HG03460 (cell line): ENCODE results near the gene GPR63.

Experiments used
- ATAC-seq: cut with Tn5 transposase; IDR thresholded peaks from one replicate; pipeline ENCODE4 v1.9.1; 2021; ENCODE audit not compliant: unreplicated experiment

Gene GPR63

DNA sequence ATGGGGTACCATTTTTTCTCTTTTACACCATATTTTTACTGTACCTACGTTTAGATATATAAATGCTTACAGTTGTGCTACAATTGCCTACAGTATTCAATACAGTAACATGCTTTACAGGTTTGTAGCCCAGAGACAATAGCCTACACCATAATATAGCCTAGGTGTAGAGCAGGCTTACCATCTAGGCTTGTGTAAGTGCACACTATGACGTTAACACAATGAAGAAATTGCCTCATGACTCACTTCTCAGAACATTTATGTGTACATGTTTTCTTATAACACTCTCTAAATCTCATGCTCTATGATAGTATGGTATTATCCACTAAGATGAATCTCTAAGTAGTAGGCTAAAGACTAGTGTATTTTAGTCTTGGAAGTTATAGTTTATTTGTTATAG is 13.5 kb downstream of the GPR63 start:
- no peak for ATAC-seq

DNA sequence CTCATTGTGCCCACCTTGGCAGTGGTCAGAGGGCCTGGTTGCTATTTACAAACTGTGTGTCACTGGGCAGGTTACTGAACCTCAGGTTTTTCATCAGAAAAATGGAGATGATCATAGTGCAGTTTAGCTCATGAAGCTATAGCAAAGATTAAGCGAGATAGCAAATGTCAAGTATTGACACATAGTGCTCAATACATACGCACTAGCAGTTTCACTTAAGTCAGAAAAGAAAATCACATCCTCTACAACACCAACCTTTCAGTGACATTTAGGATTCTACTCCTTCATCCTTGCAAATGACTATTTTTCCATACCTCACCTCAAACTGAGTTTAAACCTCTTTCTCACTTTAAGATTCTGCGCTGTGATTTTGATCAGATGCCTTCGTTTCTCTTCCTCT is 16.2 kb downstream of the GPR63 start:
- no peak for ATAC-seq

DNA sequence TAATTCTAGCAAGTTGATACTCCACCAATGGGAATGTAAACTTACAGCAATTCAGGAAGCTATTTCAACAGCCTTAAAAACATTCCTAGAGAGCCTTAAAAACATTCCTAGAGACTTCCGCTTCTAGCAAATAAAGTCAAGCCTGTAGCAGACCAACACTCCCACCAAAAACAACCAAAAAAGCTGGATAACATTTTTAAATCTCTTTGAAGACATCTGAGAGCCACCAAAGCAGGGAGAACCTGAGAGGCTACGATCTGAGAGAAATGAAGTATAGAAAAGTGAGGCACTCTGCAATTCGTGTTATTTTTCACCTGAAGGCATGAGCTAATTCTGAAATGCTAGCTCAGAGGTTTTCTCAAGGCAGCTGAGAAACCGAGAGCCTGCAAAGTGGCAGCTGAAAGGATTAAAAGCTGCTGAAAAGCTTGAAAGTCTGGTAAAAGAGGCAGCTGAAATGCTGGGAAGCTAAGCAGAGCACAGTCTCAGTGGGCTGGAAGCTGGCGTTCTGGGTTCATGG is 20.9 kb downstream of the GPR63 start:
- no peak for ATAC-seq

DNA sequence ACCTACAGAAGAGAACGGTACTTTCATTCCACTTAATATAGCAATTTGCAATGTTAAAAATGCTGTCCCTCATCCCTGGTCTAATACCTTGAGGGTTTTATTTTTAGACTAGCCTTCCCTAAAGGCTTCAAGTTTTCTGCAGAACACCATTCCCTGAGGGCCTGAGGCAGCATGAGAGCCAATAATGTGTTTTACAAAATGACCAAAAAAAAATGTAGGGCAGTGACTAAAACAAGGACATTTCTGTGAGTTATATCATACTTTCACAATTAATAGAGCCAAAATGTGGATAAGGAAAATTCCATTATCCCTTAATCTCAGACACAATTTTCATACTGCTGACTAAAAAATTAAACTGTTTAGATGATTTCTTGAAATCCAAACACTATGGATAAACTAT is 22.7 kb downstream of the GPR63 start:
- no peak for ATAC-seq

DNA sequence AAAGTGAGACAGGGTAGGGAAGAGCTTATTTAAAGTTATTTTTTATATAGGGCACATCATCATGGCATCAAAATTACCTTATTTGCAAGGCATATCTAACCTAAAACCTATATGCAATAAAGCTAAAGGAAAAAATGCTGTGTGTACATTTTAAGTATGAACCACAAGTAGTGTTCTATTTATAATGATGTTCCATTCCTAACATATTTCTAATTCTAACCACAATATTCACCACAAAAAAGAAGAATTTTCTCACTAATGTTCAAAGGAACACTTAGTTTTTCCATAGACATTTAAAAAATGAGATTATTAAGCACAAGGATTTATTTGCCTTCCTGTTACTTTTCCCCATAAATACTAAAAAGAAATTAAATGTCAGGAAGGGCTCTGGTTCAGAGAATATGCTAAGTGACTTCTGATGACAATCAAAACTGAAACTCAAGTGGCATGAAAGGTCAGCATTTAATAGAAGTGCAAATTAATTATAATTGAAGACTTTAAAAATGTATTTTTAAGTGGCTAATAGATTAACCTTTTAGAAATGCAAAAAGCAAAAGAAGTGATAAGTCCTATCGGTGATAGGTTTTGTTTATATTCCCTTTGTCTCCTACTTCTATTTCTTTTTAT is 25.1 kb downstream of the GPR63 start:
- ATAC-seq, result no peak

DNA sequence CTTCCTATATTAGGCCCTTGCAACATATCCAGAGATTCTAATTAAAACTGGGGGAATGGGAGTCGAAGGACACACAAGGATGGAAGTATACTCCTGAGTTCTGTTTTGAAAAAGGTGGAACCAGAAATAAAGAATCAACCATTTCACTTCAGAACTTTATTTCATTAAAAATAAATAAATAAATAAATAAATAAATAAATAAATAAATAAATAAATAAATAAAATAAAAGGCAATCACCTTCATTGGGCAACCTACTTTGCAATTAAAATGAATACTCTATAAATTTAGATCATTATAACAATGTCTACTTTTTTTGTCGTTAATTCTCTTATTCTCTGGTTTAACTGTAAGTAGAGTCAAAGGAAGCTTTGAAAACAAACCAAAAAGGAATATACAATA is 25.6 kb downstream of the GPR63 start:
- no peak for ATAC-seq

DNA sequence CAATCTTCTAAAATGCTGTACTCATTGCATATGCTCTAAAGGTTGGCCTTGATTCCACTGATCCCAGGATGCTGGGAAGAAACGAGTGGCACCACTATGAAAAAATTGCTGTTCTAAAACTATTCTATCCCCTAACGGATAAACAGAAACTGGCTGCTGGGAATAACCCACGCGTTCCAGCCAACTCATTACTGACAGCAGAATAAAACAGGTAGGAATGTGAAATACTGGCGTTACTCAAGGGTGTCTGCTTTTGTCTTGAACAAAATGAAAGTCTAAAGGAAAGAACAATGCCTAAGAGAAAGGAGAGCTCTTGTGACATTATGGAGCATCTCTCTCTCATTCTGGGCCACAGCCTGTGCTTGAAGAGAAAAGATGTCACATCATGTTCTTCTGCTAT is 26.1 kb downstream of the GPR63 start:
- ATAC-seq, result no peak

DNA sequence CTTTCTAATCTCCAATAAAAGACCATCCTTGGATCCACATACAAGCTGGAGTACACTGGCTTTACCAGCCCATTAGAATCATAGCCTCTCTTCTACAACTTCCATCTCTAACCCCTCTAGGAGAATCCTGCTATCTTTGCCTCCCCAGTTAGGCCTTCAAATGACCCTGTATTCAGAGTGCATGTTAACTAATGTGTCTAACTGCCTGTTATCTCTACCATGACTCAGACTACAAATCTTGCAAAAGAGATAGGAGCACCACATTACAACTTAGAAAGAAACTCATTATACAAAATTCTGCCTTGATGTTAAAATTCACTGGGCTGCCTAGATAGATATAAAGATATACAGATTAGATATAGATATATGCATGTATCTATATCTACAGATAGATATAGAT is 28.2 kb downstream of the GPR63 start:
- no peak for ATAC-seq

DNA sequence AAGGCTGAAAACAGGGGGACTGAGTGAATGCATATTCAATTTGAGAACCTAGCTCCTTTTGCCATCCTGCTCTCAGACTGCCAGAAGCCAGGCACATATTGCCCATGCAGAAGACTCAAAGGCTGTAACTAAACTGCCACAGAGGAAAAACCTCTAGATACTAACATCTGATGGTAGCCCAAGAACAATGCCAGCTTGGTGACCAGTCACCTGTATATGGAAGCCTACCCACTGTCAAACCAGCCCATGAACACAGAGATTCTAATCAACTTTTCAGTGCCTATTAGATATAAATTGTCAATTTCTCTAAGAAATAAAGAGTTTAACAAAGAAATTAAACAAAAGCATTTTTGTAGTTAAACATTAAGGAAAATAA is 34.2 kb downstream of the GPR63 start:
- no peak for ATAC-seq

DNA sequence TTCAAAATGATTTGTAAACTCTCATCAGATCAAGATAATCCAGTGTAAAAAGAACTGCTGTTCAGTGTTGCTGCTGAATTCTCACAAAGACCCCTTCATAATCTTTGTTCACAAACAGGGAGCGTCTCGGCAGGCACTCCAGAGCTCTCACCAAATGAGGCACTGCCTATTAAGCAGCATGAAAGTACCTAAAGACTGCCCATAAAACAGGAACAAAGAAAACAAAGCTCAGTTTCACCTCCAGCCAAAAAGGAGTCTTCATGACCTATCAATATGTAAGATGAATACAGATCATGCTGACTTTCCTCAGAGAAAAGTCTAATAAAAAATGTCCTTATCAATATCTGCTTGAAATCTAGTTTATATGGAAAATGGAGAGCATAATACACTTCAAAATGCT is 41.8 kb downstream of the GPR63 start:
- ATAC-seq, result no peak

DNA sequence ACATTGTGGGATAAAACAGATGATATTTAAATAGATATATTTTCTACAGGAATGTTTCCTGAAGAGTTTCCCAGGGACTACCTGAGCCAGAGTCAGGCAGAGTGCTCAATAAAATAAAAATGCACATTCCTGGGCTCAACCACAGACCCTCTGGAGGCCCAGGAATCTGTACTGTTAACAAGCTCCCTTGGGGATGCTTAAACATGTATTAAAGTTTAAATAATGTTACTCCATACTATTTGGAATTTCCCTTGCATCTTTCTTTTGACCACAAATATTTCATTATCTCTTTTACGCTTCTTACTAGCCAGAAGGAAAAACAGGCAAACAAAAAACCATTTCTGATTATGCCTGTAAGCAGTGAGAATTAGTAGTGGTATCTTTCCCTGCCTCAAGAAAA is 42.3 kb downstream of the GPR63 start:
- no peak for ATAC-seq

DNA sequence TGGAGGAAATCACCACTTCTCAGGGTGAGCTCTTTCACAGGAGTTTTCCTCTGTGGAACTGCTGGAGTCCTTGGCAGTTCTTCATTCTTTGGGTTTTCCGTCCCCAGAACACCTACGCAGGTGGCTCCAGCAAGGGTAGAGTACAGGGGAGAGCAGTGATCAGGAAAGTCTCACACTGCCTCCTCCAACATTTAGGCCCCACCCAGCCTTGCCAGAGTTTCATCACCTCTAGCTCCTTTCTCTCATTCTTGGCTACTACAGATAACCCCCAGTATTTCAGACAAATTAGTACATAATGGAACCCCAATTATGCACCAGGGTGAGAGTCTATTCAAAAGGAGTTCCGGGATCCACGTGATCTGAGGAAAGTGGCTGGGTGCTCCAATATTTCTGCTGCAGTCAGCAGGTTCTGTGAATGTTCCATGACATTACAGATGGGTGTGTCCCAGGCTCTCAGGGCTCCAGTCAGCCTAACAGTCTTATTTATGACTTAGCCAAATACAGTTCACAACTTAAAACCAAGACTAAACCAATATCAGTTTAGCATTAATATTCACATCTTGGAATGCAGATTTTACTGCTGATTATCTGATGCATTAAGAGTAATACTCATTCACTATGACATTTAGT is 44.6 kb downstream of the GPR63 start:
- ATAC-seq, result no peak

DNA sequence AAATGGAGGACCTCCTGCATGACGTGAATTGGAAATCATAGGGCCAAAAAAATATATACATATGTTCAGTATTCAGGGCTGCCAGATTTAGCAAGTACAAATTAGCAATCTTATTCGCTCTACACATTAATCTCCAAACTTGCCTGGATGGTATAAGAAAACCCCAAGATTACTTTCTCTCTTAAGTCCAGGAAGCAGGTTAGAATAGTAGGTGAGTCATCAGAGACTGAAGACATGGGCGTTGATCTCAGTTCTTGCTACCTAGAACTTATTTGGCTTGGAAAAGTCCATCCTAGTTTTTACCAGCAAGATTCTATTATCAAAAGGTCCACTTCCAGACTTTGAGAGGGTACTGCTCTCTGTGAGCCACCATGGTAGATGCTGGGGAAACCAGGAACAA is 47.4 kb downstream of the GPR63 start:
- ATAC-seq, result no peak

DNA sequence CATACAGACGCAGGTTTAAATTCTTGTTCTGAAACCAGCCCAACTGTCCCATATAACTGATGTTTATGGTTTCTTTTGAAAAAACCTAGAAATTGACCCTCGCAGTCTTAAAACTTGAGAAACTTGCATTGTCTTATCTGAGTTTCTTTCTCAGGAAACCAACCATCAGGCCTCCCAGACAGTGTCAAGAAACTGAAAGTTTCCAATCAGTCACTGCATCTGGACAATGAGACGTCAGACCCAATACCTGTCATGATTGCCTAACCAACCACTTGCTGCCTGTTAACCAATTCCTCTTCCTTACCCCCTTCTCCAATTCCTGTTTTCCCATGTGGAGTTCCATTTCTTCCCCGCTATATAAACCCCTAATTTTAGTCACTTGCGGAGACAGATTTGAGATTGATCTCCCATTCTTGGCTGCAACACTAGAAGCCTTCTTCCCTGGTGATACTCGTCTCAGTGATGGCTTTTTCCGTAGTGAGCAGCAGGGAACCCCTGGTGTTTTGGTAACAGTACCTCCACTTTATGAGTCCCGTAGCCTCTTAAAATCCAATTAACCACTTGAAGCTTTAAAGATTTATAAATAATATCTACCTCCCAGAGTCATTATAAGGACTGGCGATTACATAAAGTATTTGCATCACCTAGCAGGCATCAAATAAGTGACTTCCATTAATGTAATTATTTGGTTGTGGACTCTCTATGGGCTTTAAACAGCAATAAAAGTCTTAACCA is 49.3 kb downstream of the GPR63 start:
- ATAC-seq, result no peak

DNA sequence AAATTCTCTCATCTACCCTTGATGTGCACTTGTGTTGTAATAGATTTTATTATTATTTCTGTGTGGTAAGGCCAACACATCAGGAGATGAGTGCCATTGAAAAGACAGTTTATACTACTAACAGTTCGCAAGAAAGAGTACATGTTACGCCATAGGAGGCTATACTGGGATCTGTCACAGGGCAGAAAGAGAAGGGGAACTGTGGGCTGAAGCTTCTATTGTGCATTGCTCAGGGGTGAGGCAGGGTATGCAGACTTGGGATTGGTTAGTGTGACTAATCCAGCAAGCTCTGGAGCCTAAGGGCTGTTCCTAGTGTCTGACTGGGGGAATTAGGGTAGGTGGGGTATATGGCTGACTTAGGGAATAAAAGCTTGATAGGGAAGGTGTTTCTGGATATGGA is 50.9 kb downstream of the GPR63 start:
- ATAC-seq, result no peak

DNA sequence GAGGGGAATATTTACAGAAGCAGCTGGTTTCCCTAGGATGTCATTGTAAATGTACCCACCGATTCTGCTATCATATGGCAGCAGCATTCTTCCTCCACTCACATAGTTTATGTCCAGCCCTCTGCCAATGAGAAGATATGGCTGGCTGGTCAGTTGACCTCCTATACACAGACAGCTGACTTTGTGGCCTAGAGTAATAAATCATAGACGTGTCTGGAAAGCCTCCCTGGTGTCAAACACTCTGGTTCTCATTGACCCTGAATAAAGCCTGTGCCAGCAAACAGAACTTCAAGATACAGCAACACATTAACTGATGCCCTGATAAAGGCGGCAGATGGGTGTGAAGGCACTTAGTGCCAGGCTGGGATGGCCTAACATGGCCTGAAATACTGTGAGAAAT is 52.6 kb downstream of the GPR63 start:
- ATAC-seq, result no peak

DNA sequence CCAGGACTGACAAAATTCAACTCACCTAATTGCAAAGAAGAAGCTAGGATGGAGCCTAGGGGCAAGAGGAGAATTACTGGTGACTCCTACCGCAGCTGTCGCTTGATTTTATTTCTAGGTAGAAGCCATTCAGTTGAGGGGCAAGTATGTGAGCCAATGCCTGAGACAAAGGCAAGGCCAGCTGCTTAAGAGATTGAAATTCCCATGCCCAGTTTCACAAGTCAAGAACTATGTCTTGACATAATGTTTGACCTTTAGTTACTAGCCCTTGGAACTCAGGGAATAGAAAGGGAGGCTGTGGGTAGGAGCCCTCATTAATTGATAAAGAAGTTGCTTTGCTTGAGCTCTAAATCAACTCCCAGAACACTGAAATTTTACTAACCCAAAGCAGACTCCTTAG is 54.0 kb downstream of the GPR63 start:
- ATAC-seq, result no peak

DNA sequence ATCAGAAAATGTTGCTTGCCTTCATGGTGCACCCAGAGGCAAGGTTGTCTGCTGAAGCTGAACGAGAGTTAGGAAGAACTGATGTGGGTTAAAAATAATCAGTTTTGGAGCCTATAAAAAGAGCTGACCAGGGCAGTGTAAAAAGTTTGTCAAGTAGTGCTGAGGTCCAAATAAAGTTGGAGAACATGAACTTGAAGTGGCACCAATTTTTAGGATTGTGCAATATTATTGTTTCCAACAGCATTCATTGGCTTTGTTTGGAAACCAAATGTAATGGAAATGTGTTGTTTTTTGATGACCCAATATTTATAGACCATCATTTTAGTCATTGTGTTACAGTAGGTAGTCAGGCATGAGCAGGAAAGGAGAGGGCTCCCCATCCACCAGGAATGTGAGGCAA is 55.7 kb downstream of the GPR63 start:
- ATAC-seq, result no peak

DNA sequence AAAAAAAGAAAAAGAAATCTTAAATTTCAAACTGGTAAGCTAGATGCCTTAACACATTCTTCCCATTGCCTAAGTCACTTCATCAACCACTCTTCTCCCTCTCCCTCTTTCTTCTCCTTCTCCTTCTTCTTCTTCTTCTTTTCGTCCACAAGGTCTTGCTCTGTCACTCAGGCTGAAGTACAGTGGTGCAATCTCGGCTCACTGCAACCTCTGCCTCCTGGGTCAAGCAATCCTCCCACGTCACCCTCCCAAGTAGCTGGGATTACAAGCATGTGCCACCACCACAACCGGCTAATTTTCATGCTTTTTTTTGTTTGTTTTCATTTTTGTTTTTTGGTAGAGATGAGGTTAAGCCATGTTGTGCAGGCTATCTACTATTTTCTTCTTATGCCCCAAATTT is 60.2 kb downstream of the GPR63 start:
- no peak for ATAC-seq

DNA sequence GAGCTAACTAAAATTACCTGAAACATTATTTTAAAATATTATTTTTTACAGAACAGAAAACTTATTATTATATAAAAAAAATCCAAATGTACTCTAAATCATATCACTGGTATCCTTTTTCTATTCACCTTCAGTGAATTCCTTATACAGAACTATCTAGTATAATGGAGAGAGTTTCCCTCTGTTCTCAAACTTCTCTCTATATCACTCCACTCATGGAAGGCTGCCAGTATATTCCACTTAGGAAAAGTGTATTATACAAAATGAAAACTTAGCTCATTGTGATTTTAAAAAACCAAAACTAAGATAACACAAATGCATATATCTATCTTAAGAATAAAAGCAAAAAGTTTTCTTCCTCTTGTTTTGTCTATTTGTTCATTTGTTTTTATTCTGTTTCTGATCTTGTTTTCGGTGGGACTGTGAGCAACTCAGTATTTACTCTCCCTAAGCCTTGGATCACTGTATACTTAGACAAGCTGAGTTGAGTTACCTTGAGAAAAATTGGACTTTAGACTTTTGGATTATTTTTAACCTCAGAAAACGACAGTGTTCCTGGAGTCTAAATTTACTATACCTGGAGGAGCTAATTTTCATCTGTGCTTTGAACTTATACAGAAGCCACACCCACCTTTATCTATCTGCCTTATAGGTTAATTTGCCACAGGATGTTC is 61.4 kb downstream of the GPR63 start:
- ATAC-seq, result no peak

DNA sequence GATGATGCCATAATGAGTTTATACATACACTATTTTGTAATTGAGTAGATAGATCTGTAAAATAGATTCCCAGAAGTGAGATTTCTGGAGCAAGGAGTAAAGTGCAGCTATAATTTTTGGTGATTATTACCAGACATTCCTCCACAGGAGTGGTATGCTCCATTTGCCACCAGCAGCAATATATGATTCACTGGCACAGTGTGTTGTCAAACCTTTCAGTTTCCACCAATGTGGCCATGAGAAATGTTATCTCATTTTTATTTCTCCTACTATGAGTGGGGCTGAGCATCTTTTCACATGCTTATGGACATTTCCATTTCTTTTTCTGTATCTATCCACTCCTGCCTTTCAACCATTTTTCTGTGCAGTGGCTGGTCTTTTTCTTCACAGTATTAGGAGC is 70.5 kb downstream of the GPR63 start:
- no peak for ATAC-seq

DNA sequence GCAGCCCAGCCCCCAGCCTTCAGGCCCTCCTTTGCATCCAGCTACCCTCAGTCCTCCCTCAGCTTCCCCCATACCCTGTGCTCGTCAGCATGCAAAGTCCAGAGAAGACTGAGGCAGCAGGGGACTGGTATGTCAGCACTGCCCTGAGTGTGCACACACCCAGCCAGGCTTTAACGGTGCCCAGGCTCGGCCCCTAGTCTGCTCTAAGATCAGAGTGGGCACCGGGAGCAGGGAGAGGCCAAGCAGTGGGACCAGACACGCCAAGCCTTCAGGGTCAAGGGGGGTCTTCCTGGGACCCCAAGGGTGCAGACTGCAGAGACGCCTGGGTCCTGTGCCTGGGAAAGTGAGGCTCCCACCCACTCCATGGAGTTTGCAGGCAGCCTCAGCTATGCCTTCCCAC is 74.7 kb downstream of the GPR63 start:
- no peak for ATAC-seq
